Measurements from ENCODE around the gene GAB4. TPM values are rescaled to one million over a fixed set of nuclear protein-coding genes. Genes with fewer than 3 reads are reported as not detected.

Gene GAB4
- total RNA-seq, 1 experiment from 2014 or later, result not detected

GRCh38 chr22:16987822-16988221 lies 20.2 kb downstream of the GAB4 start:
- no peak for DNase-seq (ENCODE audit: low spot score)

GRCh38 chr22:16975155-16975885 lies 32.7 kb downstream of the GAB4 start:
- no peak for DNase-seq (ENCODE audit: low spot score)

DNA sequence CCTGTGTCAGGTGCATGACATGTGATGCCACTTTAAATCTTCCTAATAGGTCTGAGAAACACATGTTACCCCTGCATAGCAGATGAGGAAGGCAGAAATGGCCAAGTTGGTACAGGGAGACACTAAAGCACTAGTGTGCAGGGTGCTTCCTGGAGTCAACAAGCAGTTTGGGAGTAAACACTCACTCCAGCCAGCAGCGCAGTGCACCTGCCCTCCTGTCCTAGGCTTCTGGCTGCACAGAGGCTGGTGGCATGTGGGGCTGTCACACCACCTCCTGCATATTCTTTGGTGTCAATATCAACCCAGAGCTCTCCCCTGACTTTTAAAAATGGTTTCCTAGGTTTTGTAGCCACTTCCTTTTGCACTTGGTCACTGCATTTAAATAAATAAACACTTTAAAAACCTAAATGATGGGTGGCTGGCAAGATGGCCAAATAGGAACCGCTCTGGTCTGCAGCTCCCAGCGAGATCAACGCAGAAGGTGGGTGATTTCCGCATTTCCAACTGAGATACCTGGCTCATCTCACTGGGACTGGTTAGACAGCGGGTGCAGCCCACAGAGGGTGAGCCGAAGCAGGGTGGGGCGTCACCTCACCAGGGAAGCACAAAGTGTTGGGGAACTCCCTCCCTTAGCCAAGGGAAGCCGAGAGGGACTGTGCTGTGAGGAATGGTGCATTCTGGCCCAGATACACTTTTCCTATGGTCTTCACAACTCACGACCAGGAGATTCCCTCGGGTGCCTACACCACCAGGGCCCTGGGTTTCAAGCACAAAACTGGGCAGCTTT lies 33.5 kb downstream of the GAB4 start:
- DNase-seq (ENCODE audit: low spot score), result no peak

- no peak for DNase-seq (ENCODE audit: low spot score)
Measured at GRCh38 chr22:16973591-16974297, 34.3 kb downstream of the GAB4 start.

DNA sequence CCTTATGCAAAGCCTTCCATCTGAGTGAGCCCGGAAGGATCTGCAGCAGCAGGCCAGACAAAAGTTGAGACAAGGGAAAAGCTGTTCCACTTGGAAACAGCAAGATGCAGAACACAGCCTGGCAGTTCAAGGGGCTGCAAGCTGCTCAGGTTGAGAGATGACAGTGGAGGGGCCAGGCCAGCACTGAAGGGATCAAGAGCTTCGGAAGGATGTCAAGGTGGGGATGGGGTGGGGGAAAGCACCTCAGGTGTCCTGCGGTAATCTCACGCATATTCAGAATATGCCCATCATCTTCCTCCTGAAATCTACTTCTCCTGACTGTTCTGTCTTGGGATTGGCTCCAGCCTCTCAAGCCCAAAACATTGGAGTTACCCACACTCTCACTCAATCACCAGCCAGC lies 35.7 kb downstream of the GAB4 start:
- no peak for DNase-seq (ENCODE audit: low spot score)

DNA sequence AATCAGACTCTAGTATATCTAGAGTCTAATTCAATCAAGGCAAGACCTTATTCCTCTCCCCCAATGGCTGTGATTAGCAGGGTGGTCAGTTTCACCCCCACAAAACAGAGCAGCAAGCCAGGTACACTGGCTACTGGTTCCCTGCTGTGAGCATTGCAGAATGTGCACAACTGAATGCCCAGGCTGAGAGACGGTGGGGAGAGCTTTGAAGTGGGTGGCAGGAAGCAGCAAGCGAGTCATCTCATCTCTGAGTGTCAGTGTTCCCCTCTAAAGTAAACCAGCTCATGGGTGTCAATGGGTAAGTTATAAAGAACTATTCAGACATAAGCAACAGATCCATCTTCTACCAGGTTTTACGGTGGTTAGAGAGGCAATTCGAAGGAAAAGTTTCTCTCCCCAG lies 37.6 kb downstream of the GAB4 start:
- no peak for DNase-seq (ENCODE audit: low spot score)

DNA sequence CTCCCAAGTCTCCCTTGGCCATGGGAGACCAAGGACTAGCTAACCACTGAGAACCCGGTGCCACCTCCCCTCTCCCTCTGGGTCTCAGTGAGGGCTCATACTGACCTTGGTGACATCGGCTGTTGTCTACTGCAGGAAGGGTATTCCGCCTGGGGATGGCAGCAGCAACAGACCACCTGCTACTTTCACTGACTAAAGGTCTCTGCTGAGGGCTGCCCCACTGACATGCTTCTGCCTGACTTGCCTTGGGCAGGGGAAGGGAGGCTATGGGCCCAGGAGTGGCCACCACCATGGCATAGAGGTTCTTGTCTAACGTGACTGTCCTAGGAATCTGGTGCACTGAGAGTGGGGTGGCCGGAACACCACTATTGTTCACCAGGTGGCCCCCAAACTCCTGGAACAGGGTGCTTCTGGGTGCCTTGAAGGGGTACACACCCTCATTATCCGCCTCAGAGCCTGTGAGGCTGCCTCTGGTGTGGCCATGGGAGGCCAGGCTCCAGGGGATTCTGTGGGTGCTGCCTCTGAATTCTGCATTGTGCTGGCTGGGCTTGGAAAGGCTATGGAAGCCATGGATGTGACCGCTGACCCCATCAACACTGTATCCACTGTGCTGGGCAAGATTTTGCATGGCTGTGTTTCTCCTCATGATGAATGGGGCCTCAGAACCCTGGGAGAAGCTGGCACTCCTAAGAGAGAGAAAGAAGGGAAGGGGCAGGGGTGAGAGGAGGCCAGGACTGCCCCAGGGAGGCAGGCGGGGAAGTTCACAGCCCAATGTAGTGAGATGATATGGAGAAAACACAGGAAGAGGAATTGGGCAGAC lies 38.3 kb downstream of the GAB4 start:
- DNase-seq (ENCODE audit: low spot score), result no peak

- DNase-seq (ENCODE audit: low spot score), result no peak
Measured at GRCh38 chr22:16968218-16968595, 39.8 kb downstream of the GAB4 start.

- no peak for DNase-seq (ENCODE audit: low spot score)
Measured at GRCh38 chr22:16967453-16968217, 40.4 kb downstream of the GAB4 start.

DNA sequence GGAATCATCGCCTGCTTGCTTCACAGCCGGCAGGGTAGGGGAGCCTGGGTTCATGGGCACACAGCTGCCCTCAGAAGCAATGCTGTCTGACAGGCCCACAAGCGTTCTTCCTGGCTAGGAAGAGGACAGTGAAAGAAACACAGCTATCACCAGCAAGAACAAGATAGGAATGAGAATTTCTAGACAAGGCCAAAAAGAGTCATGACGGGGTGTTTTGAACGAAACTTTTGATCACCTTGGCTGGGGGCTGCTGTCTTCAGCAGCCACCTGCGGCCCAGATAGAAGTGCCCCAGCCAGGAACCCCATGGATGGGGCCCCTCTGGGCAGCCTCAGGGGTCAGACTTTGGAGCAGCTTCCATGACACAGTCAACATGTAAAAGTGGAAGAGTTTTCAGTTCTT lies 41.8 kb downstream of the GAB4 start:
- DNase-seq (ENCODE audit: low spot score), result no peak

- no peak for DNase-seq (ENCODE audit: low spot score)
Measured at GRCh38 chr22:16965560-16965959, 42.5 kb downstream of the GAB4 start.

GRCh38 chr22:16965083-16965482 lies 42.9 kb downstream of the GAB4 start:
- no peak for DNase-seq (ENCODE audit: low spot score)

DNA sequence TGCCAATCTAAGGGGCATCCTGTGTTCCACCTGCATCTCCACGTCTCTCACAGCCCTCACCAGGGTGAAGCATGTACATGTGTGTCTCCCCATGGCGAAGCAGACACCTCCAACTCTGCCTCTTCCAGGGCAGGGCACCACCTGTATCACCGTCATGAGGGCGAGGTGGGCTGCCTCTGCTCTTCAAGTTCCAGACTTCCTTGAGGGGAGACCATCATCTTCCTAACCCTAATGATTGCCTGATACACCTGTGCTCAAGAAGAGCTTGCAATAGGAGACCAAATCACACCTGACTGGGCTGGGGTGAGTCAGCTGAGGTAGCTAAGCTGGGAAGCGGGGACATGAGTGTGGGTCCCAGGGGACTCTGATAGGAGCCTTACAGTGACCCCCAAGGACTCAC lies 43.7 kb downstream of the GAB4 start:
- no peak for DNase-seq (ENCODE audit: low spot score)

- DNase-seq (ENCODE audit: low spot score), result no peak
Measured at GRCh38 chr22:16963189-16963945, 44.7 kb downstream of the GAB4 start.

DNA sequence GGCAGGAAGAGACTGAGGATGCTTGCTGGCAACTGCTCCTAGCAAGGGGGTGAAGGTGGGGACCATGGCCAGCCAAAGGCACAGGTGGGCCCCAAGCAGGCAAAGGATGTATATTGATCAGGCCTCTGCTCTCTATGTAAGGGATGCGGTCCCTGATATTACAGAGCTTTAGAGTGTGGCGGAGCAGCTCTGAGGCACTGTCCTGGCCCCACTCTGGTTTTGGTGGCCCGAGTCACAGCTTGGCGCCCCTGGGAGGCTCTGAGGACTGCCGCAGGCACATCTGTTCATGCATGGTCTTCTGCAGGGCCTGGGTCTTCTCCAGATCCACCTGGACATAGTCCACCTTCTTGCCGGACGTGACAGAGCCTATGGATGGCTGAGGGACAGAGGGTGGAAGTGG lies 45.5 kb downstream of the GAB4 start:
- no peak for DNase-seq (ENCODE audit: low spot score)

- no peak for DNase-seq (ENCODE audit: low spot score)
Measured at GRCh38 chr22:16961477-16962186, 46.4 kb downstream of the GAB4 start.

GRCh38 chr22:16960884-16961249 lies 47.2 kb downstream of the GAB4 start:
- DNase-seq (ENCODE audit: low spot score), result no peak

GRCh38 chr22:16960220-16960883 lies 47.7 kb downstream of the GAB4 start:
- DNase-seq (ENCODE audit: low spot score), result no peak

GRCh38 chr22:16959345-16959930 lies 48.6 kb downstream of the GAB4 start:
- no peak for DNase-seq (ENCODE audit: low spot score)

Data from H4 (cell line).